Measurements from ENCODE around the gene CCNE1.
"Not testable (repeated sequence)": the region's sequence is repeated elsewhere in the genome, so short reads cannot be mapped to it uniquely, and the experiment has no call there.

The CCNE1 gene

DNA sequence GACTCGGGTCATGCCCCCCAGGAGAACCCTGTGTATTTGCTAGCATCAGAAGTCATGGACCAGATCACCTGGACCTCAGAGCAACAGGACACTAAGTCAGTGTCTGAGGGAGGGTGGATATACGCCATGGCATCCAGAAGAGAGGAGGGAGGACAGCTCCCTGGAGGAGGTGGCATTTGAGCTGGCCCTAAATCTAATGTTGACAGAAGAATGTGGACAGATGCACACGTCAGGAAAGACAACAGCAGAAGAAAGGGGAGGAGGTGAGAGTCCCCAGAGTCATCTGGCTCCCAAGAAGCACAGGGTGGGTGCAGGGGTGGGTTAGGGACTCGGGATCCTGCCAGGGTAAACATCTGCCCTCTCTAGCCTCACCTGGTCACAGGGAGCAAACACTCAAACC is 24.5 kb upstream of the CCNE1 start:
- no peak for DNase-seq (ENCODE audit: low read depth in 1 of 2, low spot score in 1 of 2)

DNA sequence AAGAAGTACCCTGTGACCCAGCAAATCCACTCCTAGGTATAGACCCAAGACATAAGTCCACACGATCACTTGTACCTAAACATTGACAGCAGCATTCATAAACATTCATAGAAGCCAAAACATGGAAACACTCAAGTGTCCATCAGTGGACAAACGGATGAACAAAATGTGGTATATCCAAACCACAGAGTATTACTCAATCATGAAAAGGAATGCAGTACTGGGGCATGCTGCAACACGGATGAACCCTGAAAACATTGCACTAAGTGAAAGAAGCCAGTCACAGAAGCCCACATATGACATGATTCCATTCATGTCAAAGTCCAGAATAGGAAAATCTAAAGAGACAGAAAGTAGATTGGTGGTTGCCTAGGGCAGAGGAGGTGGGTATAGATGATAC is 22.8 kb upstream of the CCNE1 start:
- no peak for DNase-seq (ENCODE audit: low read depth in 1 of 2, low spot score in 1 of 2)

DNA sequence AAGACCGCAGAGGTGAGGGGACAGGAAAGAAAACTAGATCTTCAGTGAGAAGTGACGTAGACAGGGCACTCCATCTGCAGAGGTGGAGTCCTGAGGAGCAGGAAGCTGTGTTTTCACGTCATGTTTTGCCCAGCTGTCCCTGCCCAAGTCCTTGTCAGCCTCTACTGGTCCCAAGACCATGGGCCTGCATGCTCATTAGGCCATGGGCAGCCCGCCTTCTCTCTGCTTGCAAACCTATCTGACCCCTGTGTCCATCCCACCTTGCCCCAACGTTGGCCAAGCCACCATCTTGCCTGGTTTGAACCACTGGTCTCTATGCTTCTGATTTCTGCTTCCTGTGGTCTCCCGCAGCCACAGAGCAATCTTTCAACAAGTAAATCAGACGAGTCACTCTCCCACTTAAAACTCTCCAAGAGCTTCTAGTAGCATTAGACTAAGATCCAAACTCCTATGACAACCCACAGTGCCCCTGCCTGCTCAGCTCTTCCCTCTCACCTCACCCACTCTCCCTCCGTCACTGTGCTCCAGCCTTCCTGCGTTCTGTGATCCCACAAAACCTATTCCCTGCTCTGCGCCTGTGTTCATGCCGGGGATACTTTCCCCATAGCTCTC is 18.6 kb upstream of the CCNE1 start:
- DNase-seq (ENCODE audit: low read depth in 1 of 2, low spot score in 1 of 2), result no peak

DNA sequence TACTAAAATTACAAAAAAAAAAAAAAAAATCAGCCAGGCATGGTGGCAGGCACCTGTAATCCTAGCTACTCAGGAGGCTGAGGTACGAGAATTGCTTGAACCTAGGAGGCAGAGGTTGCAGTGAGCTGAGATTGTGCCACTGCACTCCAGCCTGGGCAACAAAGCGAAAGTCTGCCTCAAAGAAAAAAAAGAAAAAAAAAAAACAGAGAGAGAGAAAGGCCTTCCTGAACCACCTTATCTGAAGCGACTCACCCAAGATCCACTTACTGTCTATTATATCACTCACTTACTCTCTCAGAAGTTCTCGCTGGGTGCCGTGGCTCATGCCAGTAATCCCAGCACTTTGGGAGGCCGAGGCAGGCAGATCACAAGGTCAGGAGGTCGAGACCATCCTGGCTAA is 17.3 kb upstream of the CCNE1 start:
- not testable (repeated sequence) for DNase-seq (ENCODE audit: low read depth in 1 of 2, low spot score in 1 of 2)

DNA sequence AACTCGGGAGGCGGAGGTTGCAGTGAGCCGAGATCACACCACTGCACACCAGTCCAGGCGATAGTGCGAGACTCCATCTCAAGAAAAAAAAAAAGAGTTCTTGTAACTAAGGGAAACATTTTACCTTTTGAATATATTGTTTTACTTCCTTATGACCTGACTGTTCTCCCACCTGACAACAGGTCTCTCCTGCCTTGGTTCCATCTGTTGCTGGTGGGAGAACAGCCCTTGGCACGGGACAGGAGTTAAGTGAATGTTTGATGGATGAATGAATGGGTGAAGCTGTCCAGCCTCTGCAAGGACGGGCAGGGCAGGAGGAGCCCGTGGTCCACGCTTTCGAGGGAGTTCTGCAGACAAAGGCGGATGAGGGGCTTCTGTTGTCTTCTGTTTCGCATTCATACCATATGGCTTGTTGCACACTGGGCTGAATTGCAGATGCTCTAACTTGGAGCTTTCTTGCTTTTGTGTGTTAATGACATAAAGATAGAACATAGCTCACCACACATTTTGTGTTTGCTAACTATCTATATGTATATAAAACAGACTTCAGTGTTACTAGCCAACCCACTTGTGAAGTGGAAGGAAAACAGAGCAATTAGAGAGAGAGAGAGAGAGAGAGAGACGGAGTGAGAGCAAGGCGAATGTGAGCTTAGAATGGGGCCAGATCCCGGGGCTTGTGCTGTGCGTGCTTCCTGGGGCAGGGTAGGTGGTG is 16.2 kb upstream of the CCNE1 start:
- DNase-seq (ENCODE audit: low read depth in 1 of 2, low spot score in 1 of 2), result no peak

DNA sequence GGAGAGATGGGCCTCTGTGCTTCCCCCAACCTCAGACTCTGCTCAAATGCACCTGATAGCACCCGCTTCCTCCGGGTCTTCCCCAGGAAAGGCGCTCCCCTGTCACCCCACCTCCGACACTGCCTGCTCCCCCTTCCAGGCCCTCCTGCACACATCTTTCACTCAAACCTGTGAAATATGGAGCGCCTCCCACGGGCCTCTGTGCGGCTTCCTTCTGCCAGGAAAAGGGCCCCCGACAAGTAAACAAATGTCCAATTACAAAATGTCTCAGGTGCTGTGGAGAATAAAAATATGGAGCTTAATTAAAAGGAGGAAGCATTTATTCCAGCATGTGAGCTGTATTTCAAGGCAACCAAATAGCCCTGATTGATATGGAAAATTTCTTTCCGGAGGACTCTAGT is 15.6 kb upstream of the CCNE1 start:
- no peak for DNase-seq (ENCODE audit: low read depth in 1 of 2, low spot score in 1 of 2)

DNA sequence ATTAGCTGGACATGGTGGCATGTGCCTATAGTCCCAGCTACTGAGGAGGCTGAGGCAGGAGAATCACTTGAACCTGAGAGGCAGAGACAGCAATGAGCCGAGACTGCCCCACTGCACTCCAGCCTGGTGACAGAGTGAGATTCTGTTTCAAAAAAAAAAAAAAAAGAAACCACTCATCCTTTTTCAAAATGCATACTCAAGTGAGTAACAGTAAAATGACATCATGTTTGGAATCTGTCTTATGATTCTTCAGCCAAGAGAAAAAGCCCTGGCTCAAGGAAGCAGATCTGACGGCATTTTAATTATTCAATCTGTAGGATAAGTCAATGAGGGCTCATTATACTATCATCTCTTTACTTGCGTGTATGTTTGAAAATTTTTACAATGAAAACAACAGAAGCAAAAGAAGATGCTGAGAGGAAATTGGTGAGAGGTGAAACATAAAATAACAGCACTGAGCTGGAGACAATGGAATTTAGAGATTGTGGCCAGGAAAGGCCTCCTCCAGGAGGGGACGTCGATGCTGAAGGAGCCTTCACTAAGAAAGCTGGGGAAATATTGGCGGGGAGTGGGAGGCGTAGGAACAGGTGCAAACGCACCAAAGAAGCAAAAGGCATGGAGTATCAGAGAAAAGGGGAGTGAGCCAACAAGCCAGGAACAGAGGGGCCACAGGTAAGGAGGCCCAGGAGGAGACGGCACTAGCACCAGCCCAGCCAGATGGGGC is 12.9 kb upstream of the CCNE1 start:
- no peak for DNase-seq (ENCODE audit: low read depth in 1 of 2, low spot score in 1 of 2)

DNA sequence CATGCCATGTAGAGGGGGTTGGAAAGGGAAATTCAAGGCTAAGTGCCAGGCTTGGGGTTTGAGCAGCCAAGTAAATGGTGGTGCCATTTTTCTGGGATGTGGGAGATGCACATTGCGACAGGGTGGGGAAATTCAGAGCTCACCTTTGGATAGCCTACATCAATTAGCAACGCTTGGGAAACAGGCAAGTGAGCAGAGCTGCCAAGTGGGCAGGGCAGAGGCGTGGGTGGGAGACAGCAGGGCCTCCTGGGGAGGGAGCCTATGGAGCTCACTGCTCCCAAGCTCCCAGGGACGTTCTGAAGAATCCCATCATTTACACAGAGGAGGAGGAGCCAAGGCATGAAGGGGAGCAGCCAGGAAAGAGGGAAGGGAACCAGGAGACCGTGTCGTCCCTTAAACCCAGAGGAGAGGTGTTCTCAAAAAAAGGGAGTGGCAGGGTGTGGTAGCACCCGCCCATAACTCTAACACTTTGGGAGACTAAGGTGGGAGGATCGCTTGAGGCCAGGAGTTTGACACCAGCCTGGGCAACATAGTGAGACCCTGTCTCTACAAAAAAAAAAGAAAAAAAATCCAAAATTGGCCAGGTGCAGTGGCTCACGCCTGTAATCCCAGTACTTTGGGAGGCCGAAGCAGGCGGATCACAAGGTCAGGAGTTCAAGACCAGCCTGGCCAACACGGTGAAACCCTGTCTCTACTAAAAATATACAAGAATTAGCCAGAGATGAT is 11.5 kb upstream of the CCNE1 start:
- DNase-seq (ENCODE audit: low read depth in 1 of 2, low spot score in 1 of 2), result no peak

DNA sequence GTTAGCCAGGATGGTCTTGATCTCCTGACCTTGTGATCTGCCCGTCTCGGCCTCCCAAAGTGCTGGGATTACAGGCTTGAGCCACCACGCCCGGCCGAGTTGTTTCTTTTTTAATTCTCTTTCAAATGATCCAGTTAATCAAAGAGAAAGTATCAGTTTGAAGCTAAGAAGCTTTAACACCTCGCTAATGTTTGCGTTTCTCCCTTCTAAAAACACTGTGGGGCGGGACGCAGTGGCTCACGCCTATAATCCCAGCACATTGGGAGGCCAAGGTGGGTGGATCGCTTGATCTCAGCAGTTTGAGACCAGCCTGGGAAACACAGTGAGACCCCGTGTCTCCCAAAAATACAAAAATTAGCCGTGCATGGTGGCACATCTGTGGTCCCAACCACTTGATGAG is 7.8 kb upstream of the CCNE1 start:
- not testable (repeated sequence) for DNase-seq (ENCODE audit: low read depth in 1 of 2, low spot score in 1 of 2)

DNA sequence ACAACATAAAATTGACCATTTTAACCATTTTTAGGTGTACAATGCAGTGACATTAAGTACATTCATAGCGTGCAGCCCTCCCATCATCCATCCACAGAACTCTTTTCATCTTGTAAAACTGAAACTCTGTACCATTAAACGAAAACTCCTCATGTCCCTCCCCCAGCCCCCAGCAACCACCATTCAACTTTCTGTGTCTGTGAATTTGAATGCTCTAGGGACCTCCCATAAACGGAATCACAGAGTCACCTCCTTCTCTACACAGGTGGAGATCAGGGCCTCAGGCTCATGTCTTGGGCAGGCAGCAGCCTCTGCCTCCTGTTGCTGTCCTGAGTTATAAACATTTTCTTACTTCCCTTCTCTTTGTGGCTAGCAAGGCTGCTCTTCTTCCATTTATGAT is 7.3 kb upstream of the CCNE1 start:
- DNase-seq (ENCODE audit: low read depth in 1 of 2, low spot score in 1 of 2), result no peak

DNA sequence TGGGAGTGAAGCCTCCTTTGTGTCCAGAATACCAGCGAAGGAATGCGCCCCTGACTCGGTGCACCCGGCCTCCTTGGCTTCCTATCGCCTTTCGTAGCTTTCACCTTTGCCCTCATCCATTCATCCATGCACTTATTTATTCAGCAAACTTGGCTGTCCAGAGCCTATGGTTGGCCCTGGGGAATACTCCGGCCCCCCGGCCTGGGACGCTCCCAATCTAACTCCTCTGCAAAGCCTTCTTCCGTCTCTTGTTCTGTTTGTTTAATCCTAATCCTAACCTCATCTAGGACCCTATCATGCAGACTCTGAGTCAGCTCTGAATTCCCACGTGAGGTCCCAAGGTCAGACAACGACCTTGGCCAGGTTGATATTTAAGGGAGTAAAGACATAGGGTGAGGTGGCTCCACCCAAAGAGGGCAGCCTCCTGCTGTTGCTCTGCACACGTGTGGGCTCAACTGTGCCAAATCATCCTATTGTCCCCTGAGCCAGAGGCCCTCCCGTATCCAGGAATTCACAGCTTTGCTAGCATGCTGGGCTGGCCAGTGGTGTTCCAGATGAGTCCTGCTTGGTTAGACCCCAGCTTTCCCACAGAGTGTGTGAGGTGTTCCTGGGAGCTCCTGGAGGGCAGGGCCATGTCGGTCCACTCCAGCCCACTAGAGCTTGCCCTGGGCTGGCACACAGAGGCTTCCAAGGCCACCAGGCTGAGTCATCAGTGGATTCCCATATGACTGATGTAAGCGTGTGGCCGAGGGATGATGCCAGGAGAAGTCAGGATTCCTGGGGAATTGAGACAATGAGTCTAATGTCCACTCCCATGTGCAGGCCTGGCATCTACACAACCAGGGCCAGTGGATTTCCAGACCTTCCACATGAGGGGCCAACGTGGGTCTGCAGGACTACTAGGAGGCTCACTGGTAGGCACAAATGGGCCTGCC is 6.5 kb upstream of the CCNE1 start:
- DNase-seq (ENCODE audit: low read depth in 1 of 2, low spot score in 1 of 2), result no peak

DNA sequence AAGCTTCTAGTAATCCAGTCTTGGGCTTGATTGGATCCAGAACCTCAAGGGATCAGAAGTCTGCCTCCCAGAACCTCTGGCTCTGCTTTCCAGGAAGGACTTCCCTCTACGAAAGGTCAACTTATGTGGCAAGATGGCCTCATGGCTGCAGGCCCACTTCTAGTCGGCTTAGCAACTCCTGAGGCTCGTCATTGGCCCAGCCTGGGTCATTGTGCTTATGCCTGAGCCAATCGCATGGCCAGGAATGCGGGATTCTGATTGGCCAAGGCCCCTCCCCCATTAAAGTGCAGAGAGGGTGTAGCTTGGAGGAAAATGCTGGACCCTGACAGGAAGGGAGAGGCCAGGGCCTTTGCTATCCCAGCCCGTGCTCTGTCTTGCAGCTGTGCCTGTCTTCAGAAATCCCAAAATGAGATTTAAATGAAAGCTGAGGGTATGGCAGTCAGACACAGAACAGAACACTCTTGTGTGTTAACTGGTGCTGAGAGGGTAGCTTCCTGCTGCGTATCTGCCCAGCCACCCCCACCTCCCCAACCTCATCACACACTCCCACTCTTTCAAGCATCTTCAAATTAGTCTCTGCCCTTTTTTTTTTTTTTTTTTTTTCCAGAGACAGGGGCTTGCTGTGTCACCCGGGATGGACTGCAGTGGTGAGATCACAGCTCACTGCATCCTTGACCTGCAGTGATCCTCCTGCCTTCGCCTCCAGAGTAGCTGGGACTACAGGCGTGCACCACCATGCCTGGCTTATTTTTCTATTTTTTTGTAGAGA is 5.5 kb upstream of the CCNE1 start:
- no peak for DNase-seq (ENCODE audit: low read depth in 1 of 2, low spot score in 1 of 2)

DNA sequence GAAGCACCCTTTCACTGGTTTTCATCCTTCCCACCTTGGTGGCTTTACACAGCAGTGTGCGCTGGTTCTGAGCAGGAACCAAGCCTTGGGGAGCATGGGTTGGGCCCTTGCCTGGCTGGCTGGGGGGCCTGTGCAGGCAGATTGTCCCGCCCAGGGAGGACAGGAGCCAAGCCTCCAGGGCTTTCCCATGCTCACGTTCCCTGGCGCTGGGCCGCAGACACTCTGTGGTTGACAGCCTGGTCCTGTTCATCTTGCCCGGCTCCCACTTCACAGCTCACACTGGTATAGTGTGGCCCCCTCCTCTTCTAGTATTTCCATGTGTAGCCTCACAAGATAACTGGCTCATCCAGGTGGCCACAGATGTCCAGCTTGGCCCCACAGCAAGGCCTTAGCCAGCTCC is 4.6 kb upstream of the CCNE1 start:
- no peak for DNase-seq (ENCODE audit: low read depth in 1 of 2, low spot score in 1 of 2)

DNA sequence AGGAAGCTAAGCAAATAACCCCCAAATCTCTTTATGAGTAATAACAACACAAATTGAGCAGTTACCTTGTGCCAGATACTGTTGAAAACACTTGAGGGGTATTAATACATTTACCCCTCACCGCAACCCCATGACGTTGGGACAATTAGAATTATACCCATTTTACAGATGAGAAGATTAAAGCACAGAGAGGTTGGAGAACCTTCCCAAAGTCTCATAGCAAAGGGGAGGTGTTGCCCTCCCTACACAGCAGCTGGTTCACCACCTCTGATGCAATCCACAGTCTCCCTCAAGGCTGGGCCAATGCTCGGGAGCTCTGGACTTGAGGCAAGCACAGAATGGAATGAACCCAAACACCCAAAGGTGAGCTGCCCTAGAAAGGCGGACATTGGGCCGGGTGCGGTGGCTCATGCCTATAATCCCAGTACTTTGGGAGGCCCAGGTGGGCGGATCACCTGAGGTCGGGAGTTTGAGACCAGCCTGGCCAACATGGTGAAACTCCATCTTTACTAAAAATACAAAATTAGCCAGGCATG is 3.9 kb upstream of the CCNE1 start:
- DNase-seq (ENCODE audit: low read depth in 1 of 2, low spot score in 1 of 2), result no peak

DNA sequence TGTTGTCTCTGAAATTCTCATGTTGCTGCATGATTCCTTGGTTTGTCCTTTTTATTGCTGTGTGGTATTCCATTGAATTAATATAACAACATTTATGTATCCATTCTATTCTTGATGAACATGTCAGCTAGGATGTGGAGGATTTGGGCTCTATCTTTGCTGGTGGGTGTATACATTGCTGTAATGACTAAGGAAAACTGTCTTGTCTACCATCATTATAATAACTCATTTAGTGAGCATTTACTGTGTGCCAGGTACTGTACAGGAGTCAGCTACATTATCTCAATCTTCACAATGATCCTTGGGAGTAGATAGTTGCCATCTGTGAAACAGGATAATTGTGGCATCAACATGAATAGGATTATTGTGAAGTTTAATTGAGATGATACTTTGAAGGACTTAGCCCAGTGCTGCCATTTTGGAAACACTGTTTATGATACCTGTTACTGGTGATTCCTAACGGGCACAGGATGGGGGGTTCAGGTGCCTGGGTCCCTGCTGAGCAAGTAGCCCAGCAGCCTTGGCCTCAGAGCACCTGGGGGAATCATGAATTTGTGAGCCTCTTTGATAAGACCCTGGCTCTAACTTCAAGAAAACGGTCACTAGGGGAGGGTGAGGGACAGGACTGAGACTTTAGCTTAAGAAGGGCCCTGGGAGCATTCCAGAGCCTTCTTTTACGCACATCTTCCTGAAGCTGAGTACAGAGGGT is 1.8 kb upstream of the CCNE1 start:
- DNase-seq (ENCODE audit: low read depth in 1 of 2, low spot score in 1 of 2), result no peak

DNA sequence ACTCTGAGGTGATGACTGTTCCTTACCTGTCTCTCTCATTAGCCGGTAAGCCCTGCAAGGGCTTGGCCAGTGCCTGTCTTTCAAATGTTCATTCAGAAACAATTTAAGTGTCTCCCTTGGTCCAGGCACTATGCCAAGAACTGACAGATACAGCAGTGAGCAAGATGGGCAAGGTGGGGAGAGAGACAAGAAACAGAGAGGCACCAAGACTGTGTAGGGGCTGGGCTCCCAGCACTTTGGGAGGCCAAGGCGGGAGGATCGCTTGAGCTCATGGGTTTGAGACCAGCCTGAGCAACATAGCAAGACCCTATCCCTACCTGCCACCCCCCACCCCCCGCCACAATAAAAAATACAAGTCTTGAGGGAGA is 1.3 kb upstream of the CCNE1 start:
- no peak for DNase-seq (ENCODE audit: low read depth in 1 of 2, low spot score in 1 of 2)

DNA sequence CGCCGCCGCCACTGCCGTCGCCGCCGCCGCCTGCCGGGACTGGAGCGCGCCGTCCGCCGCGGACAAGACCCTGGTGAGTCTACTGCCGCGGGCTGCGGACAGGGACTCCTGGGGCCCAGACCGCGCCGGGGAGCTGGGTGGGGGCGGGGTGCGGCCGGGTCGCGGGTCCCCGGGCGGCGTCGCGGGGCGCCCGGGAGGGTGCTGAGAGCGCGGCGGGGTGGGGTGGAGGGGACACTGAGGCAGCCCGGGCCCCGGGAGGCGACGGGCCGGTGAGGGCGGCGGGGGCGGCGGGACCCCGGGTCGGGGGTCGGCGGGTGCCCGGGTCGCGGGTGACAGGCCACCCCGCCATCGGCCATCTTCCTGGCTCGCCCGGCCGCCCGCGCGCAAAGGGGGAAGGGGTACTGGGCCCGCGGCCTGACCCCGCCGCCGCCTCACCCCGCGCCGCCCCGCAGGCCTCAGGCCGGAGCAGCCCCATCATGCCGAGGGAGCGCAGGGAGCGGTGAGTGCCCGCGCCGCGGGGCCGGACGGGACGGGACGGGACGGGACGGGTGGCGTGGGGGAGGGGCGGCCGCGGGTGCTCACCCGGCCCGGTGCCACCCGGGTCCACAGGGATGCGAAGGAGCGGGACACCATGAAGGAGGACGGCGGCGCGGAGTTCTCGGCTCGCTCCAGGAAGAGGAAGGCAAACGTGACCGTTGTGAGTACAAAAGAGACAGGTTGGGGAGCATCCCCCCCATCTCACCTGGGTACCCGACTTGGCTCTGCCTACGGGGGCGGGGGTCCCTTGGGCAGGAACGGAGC is 489 bp downstream of the CCNE1 start:
- no peak for DNase-seq (ENCODE audit: low read depth in 1 of 2, low spot score in 1 of 2)

DNA sequence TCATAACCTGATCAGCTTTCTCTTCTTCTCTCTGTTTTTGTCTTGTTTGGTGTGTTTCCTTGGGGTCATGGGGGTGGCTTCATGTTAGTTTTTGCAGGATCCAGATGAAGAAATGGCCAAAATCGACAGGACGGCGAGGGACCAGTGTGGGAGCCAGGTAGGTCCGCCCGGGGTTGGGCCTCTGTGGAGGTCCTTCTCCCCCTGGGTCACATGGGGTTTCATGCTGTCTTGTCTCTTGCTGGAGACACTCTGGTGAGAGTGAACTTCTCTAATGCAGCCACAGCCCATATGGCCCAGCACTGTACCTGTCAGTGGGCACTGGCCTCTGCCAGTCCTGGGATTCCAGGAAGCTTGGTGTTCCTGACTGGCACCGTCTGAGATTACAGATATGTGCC is 1.1 kb downstream of the CCNE1 start:
- no peak for DNase-seq (ENCODE audit: low read depth in 1 of 2, low spot score in 1 of 2)

Measured in activated T-helper 1 cell treated with anti-CD3 and anti-CD28 coated beads, Interleukin-2, amount 50 U/mL, for 16 hours (primary cell).